GM12892 (cell line): ENCODE results near the gene DIAPH1.

Experiments used
- POLR2A ChIP-seq: IDR thresholded peaks from 2 replicates; pipeline ENCODE4 v1.6.1; 2011; ENCODE audit warnings: low read depth, low read length, control low read depth
- POLR2AphosphoS5 ChIP-seq: IDR thresholded peaks from 2 replicates; pipeline ENCODE4 v1.6.1; 2011; ENCODE audit warnings: low read depth, low read length, control low read depth
- TAF1 ChIP-seq: IDR thresholded peaks from 2 replicates; pipeline ENCODE4 v1.6.1; 2011; ENCODE audit warnings: low read depth, mild to moderate bottlenecking, control low read depth, low read length, borderline replicate concordance

DNA sequence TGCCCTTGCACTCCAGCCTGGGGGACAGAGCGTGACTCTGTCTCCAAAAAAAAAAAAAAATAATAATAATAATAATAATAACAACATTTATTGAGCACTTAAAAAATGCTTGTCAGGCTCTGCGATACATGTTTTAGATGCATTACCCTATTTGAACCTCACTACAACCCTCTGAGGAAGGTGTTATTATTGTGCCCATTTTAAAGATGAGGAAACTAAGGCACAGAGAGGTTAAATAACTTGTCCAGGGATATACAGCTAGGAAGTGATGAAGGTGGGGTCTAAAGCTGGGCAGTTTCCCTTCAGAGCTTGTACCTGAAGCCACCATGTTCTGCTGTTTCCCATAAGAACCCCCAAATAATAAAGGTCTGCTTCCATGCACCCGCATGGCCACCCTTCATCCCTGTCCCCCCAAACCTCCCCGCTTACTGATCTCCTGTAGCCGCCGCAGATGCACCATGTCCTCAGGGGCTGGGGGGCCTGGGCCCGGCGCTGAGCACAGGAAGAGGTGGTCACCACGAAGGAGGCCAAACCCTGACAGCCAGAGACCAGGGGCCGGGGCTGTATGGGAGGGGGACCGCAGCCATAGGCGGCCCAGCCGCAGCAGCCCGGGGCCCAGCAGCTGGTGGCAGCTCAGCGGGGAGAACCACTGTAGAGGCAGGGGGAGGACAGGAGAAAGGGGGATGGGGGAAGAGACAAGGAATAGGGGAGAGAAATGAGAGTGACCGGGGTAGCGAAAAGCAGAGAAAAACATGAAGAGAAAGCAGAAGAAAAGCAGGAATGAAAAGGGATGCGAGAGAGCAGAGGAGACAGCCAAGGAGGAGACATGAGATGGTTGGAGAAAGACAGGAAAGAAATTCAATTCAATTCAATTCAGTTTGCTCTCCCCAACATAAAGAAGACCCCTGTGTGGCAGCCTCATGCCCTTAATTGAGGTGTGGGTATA lies 47.5 kb upstream of the DIAPH1 start:
- no peak for TF ChIP-seq POLR2A
- no peak for TF ChIP-seq POLR2AphosphoS5
- TF ChIP-seq TAF1, result no peak
